Central memory CD8-positive, alpha-beta T cell (primary cell): ENCODE data around the gene EP400.
A peak's percentile ranks its signal among the peaks of the same experiment; 100 is the strongest.
"Not testable (repeated sequence)": the region's sequence is repeated elsewhere in the genome, so short reads cannot be mapped to it uniquely, and the experiment has no call there.

ENCODE experiments used
- ATAC-seq: fragments of 150-1000 bp; cut with Tn5 transposase; replicated peaks from 2 replicates; pipeline ENCODE4 v1.10.0; 2022; ENCODE audit warnings: mild to moderate bottlenecking, moderate FRiP score, moderate number of reproducible peaks; ENCODE audit not compliant: poor library complexity, severe bottlenecking; ENCODE audit errors: extremely low read depth
- DNase-seq, 2 donors: peaks; one replicate each; pipeline ENCODE4 v3.0.0; 2021; ENCODE audit warnings: low spot score in 2 of 2
- H3K27ac Mint-ChIP-seq: one replicate; pipeline ENCODE4 v1.8.0; 2022; ENCODE audit warnings: low read depth, mild to moderate bottlenecking, moderate library complexity, mixed read lengths
- H3K27me3 Mint-ChIP-seq: one replicate; pipeline ENCODE4 v1.8.0; 2022; ENCODE audit warnings: mixed read lengths
- H3K36me3 Mint-ChIP-seq: one replicate; pipeline ENCODE4 v1.8.0; 2022; ENCODE audit warnings: mild to moderate bottlenecking, moderate library complexity, mixed read lengths; ENCODE audit not compliant: insufficient read depth
- H3K4me1 Mint-ChIP-seq: one replicate; pipeline ENCODE4 v1.8.0; 2022; ENCODE audit warnings: mixed read lengths
- H3K4me3 Mint-ChIP-seq: one replicate; pipeline ENCODE4 v1.8.0; 2022; ENCODE audit warnings: mild to moderate bottlenecking, moderate library complexity, mixed read lengths
- H3K9me3 Mint-ChIP-seq: one replicate; pipeline ENCODE4 v1.8.0; 2022; ENCODE audit warnings: mixed read lengths

Gene EP400

GRCh38 chr12:132051718-132052117 lies 102.0 kb downstream of the EP400 start:
- not testable (repeated sequence) for DNase-seq, H3K4me1 Mint-ChIP-seq, H3K4me3 Mint-ChIP-seq, H3K27ac Mint-ChIP-seq, ATAC-seq, H3K9me3 Mint-ChIP-seq, H3K27me3 Mint-ChIP-seq
- peaks cover 50% of the 10 kb centered on the region for H3K36me3 Mint-ChIP-seq

GRCh38 chr12:132052196-132052932 lies 102.6 kb downstream of the EP400 start:
- no peaks in the 10 kb centered on the region for H3K4me1 Mint-ChIP-seq
- H3K9me3 Mint-ChIP-seq: no peaks in the 10 kb centered on the region
- no peak overlapping the region for H3K27ac Mint-ChIP-seq
- ATAC-seq (no peak), DNase-seq (no peak)
- H3K4me3 Mint-ChIP-seq: no peak overlapping the region
- H3K36me3 Mint-ChIP-seq: peaks cover 45% of the 10 kb centered on the region
- no peaks in the 10 kb centered on the region for H3K27me3 Mint-ChIP-seq

DNA sequence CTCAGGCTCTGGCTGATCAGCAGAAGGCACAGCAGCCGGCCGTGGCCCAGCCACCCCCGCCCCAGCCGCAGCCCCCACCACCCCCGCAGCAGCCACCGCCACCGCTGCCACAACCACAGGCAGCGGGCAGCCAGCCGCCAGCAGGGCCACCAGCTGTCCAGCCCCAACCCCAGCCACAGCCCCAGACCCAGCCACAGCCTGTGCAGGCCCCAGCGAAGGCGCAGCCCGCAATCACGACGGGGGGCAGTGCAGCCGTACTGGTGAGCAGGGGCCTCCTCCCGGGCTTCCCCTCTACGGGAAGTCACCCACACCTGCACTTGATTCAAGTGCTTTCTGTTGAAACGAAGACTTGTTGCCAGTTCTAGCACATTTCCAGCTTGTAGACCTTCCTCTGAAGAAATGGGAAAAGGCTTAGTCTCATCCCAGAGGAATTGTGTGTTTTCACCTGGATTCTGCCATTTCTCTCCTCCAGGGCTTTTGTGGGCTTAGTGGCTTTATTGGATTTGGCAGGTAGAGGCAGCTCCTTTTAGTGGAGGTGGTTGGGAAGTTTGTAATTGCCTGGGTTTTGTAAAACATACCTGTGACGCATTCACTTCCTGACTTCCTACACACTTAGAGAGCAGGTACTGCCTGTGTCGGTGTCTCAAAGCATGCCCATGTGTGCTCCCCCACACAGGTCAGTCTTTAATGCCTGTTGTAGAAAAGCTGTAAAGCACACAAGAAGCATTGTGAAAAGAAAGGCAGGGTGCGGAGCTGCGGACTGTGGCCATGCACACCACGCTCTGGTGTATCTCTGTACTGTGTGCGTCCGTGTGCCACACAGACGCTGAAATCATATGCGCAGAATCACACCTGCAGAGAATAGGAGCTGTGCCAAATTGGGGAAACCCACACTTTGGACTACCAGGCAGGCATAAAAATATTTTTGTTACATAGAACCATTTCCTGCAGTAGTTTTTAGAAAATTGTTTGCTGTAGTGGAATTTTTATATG lies 103.9 kb downstream of the EP400 start:
- Mint-ChIP-seq H3K4me3 (no peak overlapping the region), H3K36me3 (peaks cover 43% of the 10 kb centered on the region)

DNA sequence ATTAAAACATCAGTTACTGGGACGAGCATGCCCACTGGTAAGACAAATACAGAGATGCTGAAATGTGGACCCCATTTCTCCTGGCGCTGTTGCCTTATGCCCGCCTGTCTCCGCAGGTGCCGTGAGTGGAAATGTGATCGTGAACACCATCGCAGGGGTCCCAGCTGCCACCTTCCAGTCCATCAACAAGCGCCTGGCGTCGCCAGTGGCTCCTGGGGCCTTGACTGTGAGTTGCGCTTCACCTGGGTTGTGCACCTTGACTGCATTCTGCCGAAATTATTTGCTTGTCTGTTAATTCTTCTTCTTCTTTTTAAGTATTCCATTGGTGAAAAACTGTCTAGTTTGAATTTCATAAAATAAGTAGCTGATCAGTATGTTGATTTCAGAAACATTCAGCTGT lies 105.2 kb downstream of the EP400 start:
- Mint-ChIP-seq H3K4me3 (no peak overlapping the region), H3K4me1 (no peaks in the 10 kb centered on the region), H3K27me3 (no peaks in the 10 kb centered on the region), H3K9me3 (no peaks in the 10 kb centered on the region), H3K36me3 (peaks cover 41% of the 10 kb centered on the region), H3K27ac (peak overlapping the region; percentile 65)
- DNase-seq: no peak
- no peak for ATAC-seq

More for the DNA sequence above, 103.9 kb downstream of the EP400 start:
- no peaks in the 10 kb centered on the region for H3K27me3 Mint-ChIP-seq
- H3K9me3 Mint-ChIP-seq: no peaks in the 10 kb centered on the region
- no peak for DNase-seq
- ATAC-seq: no peak
- H3K4me1 Mint-ChIP-seq: no peaks in the 10 kb centered on the region
- peak overlapping the region; percentile 65 for H3K27ac Mint-ChIP-seq

- no peak for DNase-seq
- no peak overlapping the region for H3K4me3 Mint-ChIP-seq
- peaks cover 37% of the 10 kb centered on the region for H3K36me3 Mint-ChIP-seq
- no peak overlapping the region for H3K27ac Mint-ChIP-seq
- no peak for ATAC-seq
- no peaks in the 10 kb centered on the region for H3K27me3 Mint-ChIP-seq
- H3K4me1 Mint-ChIP-seq: no peaks in the 10 kb centered on the region
- no peaks in the 10 kb centered on the region for H3K9me3 Mint-ChIP-seq
These were observed 105.9 kb downstream of the EP400 start for GRCh38 chr12:132055535-132056096.

- ATAC-seq: no peak
- H3K36me3 Mint-ChIP-seq: peaks cover 39% of the 10 kb centered on the region
- H3K4me1 Mint-ChIP-seq: no peaks in the 10 kb centered on the region
- H3K9me3 Mint-ChIP-seq: no peaks in the 10 kb centered on the region
- no peak overlapping the region for H3K27ac Mint-ChIP-seq
- H3K27me3 Mint-ChIP-seq: no peaks in the 10 kb centered on the region
- no peak overlapping the region for H3K4me3 Mint-ChIP-seq
- no peak for DNase-seq
These were observed 106.6 kb downstream of the EP400 start for GRCh38 chr12:132056320-132056719.

GRCh38 chr12:132056951-132057350 lies 107.2 kb downstream of the EP400 start:
- Mint-ChIP-seq H3K9me3 (no peaks in the 10 kb centered on the region), H3K27ac (no peak overlapping the region), H3K4me1 (no peaks in the 10 kb centered on the region), H3K27me3 (no peaks in the 10 kb centered on the region), H3K4me3 (no peak overlapping the region), H3K36me3 (peaks cover 44% of the 10 kb centered on the region)
- DNase-seq (no peak), ATAC-seq (no peak)

DNA sequence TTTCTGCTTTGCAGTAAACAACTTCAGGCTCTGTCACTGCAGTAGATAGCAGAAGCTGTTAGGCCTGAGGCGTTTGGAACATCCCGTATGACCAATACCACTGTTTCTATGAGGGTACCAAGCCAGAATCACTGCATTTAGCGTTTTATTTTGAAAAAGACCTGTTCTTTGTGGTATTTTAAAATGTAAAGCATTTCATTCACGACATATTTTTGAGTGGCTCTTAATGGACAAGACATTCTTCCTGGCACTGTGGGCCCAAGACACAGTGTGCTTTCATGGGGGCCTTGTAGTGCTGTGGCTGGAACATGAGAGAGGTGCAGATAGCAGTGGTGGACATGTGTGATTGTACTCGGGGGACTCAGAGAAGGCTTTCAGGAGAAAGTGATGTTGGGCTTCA lies 107.9 kb downstream of the EP400 start:
- Mint-ChIP-seq H3K36me3 (peaks cover 45% of the 10 kb centered on the region), H3K4me1 (no peaks in the 10 kb centered on the region), H3K9me3 (no peaks in the 10 kb centered on the region), H3K27me3 (no peaks in the 10 kb centered on the region), H3K27ac (no peak overlapping the region), H3K4me3 (no peak overlapping the region)
- no peak for ATAC-seq
- DNase-seq: no peak

GRCh38 chr12:132061197-132061596 lies 111.5 kb downstream of the EP400 start:
- H3K4me1 Mint-ChIP-seq: peaks cover 10% of the 10 kb centered on the region
- no peak overlapping the region for H3K4me3 Mint-ChIP-seq
- DNase-seq (no peak), ATAC-seq (no peak)
- H3K27ac Mint-ChIP-seq: peak overlapping the region; percentile 3
- peaks cover 41% of the 10 kb centered on the region for H3K36me3 Mint-ChIP-seq
- H3K27me3 Mint-ChIP-seq: no peaks in the 10 kb centered on the region
- H3K9me3 Mint-ChIP-seq: no peaks in the 10 kb centered on the region

DNA sequence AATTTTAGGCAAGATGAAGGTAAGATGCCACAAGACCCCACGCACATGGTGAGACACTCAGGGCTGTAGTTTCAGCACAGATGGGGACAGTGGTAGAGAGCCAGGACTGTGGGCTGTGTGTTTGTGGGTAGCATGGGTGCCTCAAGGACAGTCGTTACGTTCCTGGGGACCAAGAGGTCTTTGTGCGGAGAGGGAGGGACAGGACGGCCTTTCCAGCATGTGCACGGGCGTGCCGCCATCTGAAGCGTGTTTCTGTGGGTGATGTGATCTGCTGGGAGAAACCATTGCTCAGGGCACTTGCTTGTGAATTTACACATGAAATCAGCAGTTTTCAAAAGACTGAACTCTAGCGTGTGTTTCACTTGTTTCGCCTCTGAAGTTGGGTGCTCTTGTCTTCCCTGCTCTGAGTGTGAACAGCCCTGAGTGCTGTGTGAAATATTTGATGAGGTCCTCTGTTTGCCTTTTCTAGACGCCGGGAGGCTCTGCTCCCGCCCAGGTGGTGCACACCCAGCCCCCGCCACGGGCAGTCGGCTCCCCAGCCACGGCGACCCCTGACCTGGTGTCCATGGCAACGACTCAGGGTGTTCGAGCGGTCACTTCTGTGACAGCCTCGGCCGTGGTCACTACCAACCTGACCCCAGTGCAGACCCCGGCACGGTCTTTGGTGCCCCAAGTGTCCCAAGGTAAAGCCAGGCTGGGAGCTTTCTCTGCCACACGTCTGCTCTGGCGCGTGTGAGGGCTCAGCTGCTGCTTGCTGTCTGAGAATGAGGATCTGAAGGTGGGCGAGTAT lies 112.1 kb downstream of the EP400 start:
- no peaks in the 10 kb centered on the region for H3K27me3 Mint-ChIP-seq

GRCh38 chr12:132062481-132062880 lies 112.7 kb downstream of the EP400 start:
- H3K27me3 Mint-ChIP-seq: no peaks in the 10 kb centered on the region
- H3K36me3 Mint-ChIP-seq: peaks cover 42% of the 10 kb centered on the region
- DNase-seq (no peak), ATAC-seq (no peak)
- no peak overlapping the region for H3K4me3 Mint-ChIP-seq
- H3K27ac Mint-ChIP-seq: peak overlapping the region; percentile 24
- peaks cover 15% of the 10 kb centered on the region for H3K4me1 Mint-ChIP-seq
- no peaks in the 10 kb centered on the region for H3K9me3 Mint-ChIP-seq

More for the DNA sequence above, 112.1 kb downstream of the EP400 start:
- ATAC-seq (no peak), DNase-seq (no peak)
- Mint-ChIP-seq H3K4me3 (no peak overlapping the region), H3K36me3 (peaks cover 40% of the 10 kb centered on the region), H3K27ac (peak overlapping the region; percentile 24), H3K9me3 (no peaks in the 10 kb centered on the region), H3K4me1 (peaks cover 15% of the 10 kb centered on the region)

- Mint-ChIP-seq H3K27ac (no peak overlapping the region), H3K27me3 (no peaks in the 10 kb centered on the region), H3K4me3 (no peak overlapping the region), H3K9me3 (no peaks in the 10 kb centered on the region), H3K36me3 (peaks cover 45% of the 10 kb centered on the region), H3K4me1 (peaks cover 15% of the 10 kb centered on the region)
- no peak for ATAC-seq
- no peak for DNase-seq
These were observed 113.7 kb downstream of the EP400 start for GRCh38 chr12:132063491-132063890.
